ENCODE results near the gene EFCAB6. TPM values are rescaled to one million over a fixed set of nuclear protein-coding genes. Genes with fewer than 3 reads are reported as not detected.

The EFCAB6 gene
- total and polyA plus RNA-seq, 2 donors (not counting 1 experiment from before 2014, with no cell fraction given): 0.07 to 0.10 TPM

DNA sequence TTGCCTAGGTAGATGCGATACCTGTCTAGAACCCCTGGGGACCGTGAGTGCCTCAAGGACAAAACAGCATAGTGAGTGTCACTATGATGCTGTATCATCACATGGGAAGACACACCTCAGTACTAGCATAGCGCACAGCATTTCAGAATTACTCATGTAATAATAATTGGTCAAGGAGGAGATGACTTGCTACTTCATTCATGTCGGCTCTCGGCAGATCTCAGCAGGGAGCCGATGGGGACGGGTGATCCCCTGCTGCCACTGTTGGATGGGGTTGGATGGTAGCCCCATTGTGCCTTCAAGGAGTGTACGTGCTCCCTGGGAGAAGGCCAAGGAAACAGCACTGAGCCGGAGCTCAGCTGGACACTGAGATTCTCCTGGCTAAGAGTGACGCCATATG lies 186.9 kb downstream of the EFCAB6 start:
- intact Hi-C loops (cut with micrococcal nuclease): no loop called here
- Mint-ChIP-seq H3K27ac (no peak overlapping the region), H3K4me1 (no peaks in the 10 kb centered on the region), H3K9me3 (ENCODE audit: insufficient read depth) (peaks cover 2% of the 10 kb centered on the region), H3K27me3 (peaks cover 4% of the 10 kb centered on the region), H3K4me3 (no peak overlapping the region)
- H3K79me2 ChIP-seq (ENCODE audit: control insufficient read depth, insufficient read depth, low read length): no peaks in the 10 kb centered on the region
- ChIA-PET CTCF (no interaction called here), POLR2A (no interaction called here)
- no peak overlapping the region for H3K4me2 ChIP-seq (replicated peaks; ENCODE audit: low read depth, low read length, poor library complexity, severe bottlenecking)
- no peaks in the 10 kb centered on the region for H3K4me1 ChIP-seq (ENCODE audit: control insufficient read depth in 2 of 2, insufficient read depth in 2 of 2, low read length in 2 of 2)
- no peak overlapping the region for H2AFZ ChIP-seq (ENCODE audit: insufficient read depth, low read depth, low read length, poor library complexity, severe bottlenecking)
- H3K9ac ChIP-seq (ENCODE audit: low read length): no peak overlapping the region
- H3K4me3 ChIP-seq (ENCODE audit: control extremely low read depth in 1 of 5, extremely low read depth in 1 of 5, insufficient read depth in 1 of 5, low read depth in 2 of 5, low read length in 4 of 5): no peak overlapping the region
- WGBS (ENCODE audit: insufficient coverage): 92% methylated on average over 9 of the region's 10 CpGs
- H3K36me3 ChIP-seq (replicated peaks in 1 of 2; ENCODE audit: control extremely low read depth in 1 of 2, control insufficient read depth in 1 of 2, extremely low read depth in 1 of 2, insufficient read depth in 2 of 2, low read length in 1 of 2): no peaks in the 10 kb centered on the region
- no peak overlapping the region for H3K27ac ChIP-seq (ENCODE audit: low read length in 2 of 2)
- ATAC-seq (ENCODE audit: low read depth): no peak
- H3K9me3 ChIP-seq (ENCODE audit: control extremely low read depth in 1 of 3, control insufficient read depth in 2 of 3, insufficient read depth in 1 of 3, low read length in 2 of 3): no peaks in the 10 kb centered on the region
- H3K27me3 ChIP-seq (replicated peaks in 1 of 4; ENCODE audit: control extremely low read depth in 1 of 4, control insufficient read depth in 3 of 4, insufficient read depth in 4 of 4, low read length in 3 of 4): no peaks in the 10 kb centered on the region
- TF ChIP-seq, protein P1, sequence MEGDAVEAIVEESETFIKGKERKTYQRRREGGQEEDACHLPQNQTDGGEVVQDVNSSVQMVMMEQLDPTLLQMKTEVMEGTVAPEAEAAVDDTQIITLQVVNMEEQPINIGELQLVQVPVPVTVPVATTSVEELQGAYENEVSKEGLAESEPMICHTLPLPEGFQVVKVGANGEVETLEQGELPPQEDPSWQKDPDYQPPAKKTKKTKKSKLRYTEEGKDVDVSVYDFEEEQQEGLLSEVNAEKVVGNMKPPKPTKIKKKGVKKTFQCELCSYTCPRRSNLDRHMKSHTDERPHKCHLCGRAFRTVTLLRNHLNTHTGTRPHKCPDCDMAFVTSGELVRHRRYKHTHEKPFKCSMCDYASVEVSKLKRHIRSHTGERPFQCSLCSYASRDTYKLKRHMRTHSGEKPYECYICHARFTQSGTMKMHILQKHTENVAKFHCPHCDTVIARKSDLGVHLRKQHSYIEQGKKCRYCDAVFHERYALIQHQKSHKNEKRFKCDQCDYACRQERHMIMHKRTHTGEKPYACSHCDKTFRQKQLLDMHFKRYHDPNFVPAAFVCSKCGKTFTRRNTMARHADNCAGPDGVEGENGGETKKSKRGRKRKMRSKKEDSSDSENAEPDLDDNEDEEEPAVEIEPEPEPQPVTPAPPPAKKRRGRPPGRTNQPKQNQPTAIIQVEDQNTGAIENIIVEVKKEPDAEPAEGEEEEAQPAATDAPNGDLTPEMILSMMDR (IDR thresholded peaks at IDR 0.05): no peak
- TF ChIP-seq EZH2 (IDR thresholded peaks at IDR 0.05; ENCODE audit: borderline replicate concordance, insufficient read depth, low read depth, low read length, poor library complexity, severe bottlenecking): no peak
- DNase-seq: no peak
- no peaks in the 10 kb centered on the region for H4K20me1 ChIP-seq (ENCODE audit: control insufficient read depth, insufficient read depth, low read length, poor library complexity, severe bottlenecking)

DNA sequence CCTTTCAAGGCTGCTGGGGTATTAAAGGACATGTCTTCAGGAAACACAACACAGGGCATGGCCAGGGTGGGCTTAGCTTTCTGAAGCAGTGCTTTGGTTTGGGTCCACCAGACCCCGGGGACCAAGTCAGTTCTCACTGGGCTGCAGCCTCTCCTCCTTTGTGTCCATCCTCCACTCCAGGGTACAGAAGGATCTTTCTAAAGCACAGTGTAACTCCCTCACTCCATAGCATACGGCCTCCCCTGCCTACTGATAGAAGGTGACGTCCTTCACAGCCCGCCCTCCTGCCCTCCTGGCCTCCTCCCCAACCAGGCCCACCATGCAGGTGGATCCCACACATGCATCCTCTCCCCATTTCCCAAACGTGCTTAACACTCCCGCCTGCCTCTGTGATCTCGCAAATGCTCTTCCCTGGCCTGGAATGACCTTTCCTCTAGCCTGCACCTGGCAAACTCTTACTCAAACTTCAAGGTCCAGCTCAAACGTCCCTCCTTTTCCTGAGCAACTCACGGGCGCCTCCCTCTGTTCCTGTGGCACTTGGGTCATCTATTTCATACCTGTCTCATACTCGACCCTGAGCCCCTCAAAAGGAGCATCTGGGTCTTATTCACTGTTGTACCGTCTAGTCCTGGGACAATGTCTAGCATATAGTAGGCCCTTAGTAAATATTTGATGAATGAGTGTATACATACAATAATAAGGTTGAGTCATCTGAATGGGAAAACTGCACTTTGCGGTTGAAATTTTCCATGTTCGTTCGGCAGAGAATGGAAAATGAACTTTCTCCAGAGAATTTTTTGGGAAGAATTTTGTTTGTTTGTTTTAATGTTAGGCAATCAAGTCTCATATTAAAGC lies 187.7 kb downstream of the EFCAB6 start:
- no peak for TF ChIP-seq EZH2 (IDR thresholded peaks at IDR 0.05; ENCODE audit: borderline replicate concordance, insufficient read depth, low read depth, low read length, poor library complexity, severe bottlenecking)
- TF ChIP-seq, protein P1 (IDR thresholded peaks at IDR 0.05): no peak
- Mint-ChIP-seq H3K9me3 (ENCODE audit: insufficient read depth) (peaks cover 3% of the 10 kb centered on the region), H3K4me3 (no peak overlapping the region), H3K27me3 (peaks cover 4% of the 10 kb centered on the region), H3K27ac (no peak overlapping the region), H3K4me1 (no peaks in the 10 kb centered on the region)
- H4K20me1 ChIP-seq (ENCODE audit: control insufficient read depth, insufficient read depth, low read length, poor library complexity, severe bottlenecking): no peaks in the 10 kb centered on the region
- ChIA-PET POLR2A (no interaction called here), CTCF (interaction anchor here (0.7 kb wide), 1 partner anchor 1111 kb away, joined by 3 read pairs; no protein-coding TSS in a partner anchor)
- H3K4me2 ChIP-seq (replicated peaks; ENCODE audit: low read depth, low read length, poor library complexity, severe bottlenecking): no peak overlapping the region
- no peak overlapping the region for H3K27ac ChIP-seq (ENCODE audit: low read length in 2 of 2)
- H2AFZ ChIP-seq (ENCODE audit: insufficient read depth, low read depth, low read length, poor library complexity, severe bottlenecking): no peak overlapping the region
- ATAC-seq (ENCODE audit: low read depth) (no peak), DNase-seq (no peak)
- peaks cover 0 to 4% (median 0%) of the 10 kb centered on the region in 3 donors for H3K9me3 ChIP-seq (ENCODE audit: control extremely low read depth in 1 of 3, control insufficient read depth in 2 of 3, insufficient read depth in 1 of 3, low read length in 2 of 3)
- no peaks in the 10 kb centered on the region for H3K79me2 ChIP-seq (ENCODE audit: control insufficient read depth, insufficient read depth, low read length)
- no peaks in the 10 kb centered on the region for H3K27me3 ChIP-seq (replicated peaks in 1 of 4; ENCODE audit: control extremely low read depth in 1 of 4, control insufficient read depth in 3 of 4, insufficient read depth in 4 of 4, low read length in 3 of 4)
- WGBS (ENCODE audit: insufficient coverage): 90% methylated on average over 13 of the region's 15 CpGs
- no peaks in the 10 kb centered on the region for H3K36me3 ChIP-seq (replicated peaks in 1 of 2; ENCODE audit: control extremely low read depth in 1 of 2, control insufficient read depth in 1 of 2, extremely low read depth in 1 of 2, insufficient read depth in 2 of 2, low read length in 1 of 2)
- intact Hi-C loops (cut with micrococcal nuclease): no loop called here
- H3K4me3 ChIP-seq (ENCODE audit: control extremely low read depth in 1 of 5, extremely low read depth in 1 of 5, insufficient read depth in 1 of 5, low read depth in 2 of 5, low read length in 4 of 5): no peak overlapping the region
- no peak overlapping the region for H3K9ac ChIP-seq (ENCODE audit: low read length)
- no peaks in the 10 kb centered on the region for H3K4me1 ChIP-seq (ENCODE audit: control insufficient read depth in 2 of 2, insufficient read depth in 2 of 2, low read length in 2 of 2)
